Stimulated activated CD4-positive, alpha-beta T cell treated with anti-CD3 and anti-CD28 coated beads, Interleukin-12 subunit alpha, Interleukin-12 subunit beta, amount 100 ng/mL, for 48 hours (primary cell): ENCODE results near the gene MYH11.
"Not testable (repeated sequence)": the region's sequence is repeated elsewhere in the genome, so short reads cannot be mapped to it uniquely, and the experiment has no call there.

Experiments
- DNase-seq, 3 donors: peaks; one replicate each; pipeline ENCODE4 v3.0.0-alpha.2; 2020; ENCODE audit warnings: low read depth in 2 of 3, low spot score in 1 of 3

The MYH11 gene

DNA sequence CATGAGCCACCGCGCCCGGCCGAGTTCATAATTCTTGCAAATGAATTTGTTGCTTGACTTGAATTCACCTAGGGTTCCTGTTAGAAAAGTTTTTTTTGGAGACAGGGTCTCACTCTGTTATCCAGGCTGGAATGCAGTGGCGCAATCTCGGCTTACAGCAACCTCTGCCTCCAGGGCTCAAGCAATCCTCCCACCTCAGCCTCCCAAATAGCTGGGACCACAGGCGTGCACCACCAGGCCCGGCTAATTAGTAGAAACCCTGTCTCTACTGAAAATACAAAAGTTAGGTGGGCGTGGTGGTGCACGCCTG is 99.8 kb downstream of the MYH11 start:
- DNase-seq, result no peak

DNA sequence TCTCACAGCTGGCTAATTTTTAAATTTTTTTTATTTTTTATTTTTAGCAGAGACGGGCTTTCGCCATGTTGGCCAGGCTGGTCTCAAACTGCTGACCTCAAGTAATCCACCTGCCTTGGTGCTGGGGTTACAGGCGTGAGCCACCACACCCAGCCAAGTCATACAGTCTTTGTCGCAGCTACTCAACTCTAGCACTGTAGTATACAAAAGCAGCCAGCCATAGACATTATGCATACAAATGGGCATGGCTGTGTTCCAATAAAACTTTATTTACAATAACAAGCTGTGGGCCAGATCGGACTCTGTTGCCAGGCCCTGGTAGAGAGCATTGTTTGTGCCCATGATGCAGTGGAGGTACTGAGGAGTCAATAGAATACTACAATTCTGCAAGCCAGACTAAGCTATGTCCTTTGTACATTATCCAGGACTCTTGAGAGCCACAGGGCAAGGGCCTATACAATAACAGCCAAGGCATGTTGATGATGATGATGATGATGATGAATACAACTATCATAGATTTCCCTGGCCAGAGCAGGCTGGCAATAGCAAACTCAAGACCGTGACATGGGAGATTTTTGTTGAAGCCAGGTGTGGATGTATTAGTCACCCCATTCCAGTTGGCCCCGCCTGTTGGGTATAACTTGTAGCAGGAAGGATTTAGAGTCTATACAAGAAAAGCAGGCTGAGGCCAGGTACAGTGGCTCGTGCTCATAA is 101.8 kb downstream of the MYH11 start:
- DNase-seq, result no peak

DNA sequence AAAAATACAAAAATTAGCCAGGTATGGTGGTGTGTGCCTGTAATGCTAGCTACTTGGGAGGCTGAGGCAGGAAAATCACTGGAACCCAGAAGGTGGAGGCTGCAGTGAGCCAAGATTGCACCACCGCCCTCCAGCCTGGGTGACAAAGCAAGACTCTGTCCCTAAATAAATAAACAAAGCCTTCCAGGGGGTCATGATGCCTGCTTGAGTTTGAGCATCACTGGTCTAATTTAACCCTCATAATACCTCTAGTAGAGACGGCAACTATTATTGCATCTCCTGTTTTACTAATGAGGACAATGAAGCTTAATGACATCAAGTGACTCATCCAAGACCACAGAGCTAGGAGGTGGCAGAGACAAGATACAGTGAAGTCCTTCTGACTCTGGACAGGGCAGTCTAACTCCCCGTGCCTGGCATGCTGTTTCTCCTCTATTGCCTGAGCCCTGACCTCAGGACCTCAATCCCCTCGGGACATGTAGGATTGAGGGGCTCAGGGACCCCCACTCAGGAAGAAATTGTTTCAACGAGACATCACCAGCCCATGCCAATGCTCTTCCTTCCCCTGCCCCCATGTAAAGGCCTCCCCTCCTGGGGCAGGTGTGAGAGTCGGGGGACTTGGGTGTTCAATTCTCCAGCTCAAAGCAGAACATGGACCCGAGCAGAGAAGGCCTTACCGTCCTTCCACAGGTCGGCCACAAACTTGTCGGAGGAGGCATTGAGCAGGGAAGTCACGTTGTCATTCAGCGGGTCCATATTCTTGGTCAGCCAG is 103.9 kb downstream of the MYH11 start:
- no peak for DNase-seq

DNA sequence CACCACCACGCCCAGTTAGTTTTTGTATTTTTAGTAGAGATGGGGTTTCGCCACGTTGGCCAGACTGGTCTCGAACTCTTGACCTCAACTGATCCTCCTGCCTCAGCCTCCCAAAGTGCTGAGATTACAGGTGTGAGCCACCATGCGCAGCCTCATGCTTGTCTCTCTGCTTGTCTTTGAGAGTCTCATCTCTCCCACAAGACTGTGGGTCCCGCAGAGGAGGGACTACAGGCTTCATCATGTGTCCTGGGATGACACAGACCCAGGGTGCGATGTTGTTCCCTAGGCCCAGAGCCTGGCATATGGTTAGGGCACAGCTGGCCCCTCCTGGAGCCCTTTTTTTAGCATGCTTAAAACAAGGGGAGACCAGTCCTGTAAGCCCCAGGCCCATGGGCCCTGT is 104.9 kb downstream of the MYH11 start:
- no peak for DNase-seq

DNA sequence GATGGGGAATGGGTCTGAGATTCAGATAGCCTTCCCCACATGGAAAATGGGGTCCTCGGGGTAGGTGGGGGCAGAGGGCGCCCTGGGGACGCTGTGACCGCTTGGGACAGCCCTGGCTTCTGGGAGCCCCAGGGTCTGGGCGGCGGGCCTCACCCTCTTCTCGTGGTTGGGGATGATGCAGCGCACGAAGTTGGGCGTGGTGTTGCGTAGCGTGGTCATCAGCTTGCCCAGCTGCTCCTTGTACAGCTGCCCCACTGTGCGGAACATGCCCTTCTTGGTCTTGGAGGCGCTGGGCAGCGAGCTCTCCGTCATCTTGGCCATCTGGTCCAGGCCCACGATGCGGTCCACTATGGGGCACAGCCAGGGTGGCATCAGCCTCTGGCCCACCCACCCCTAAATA is 106.8 kb downstream of the MYH11 start:
- DNase-seq, result no peak

DNA sequence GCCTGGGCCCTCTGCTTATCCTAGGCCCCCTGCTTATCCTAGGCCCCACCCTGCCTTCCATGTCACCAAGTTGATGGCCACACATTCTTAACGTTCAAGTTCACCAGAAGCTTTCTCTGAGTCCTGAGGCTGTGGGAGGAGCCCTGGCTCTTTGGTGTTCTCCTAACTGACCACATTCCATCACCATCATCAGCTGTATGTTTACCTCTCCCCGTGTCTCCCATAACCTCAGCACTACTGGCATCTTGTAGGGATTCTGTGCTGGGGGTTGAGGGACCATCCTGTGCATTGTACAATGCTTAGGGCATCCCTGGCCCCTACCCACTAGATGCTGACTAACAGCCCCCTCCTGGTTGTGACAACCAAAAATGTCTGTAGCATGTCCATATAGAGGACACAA is 107.5 kb downstream of the MYH11 start:
- no peak for DNase-seq

DNA sequence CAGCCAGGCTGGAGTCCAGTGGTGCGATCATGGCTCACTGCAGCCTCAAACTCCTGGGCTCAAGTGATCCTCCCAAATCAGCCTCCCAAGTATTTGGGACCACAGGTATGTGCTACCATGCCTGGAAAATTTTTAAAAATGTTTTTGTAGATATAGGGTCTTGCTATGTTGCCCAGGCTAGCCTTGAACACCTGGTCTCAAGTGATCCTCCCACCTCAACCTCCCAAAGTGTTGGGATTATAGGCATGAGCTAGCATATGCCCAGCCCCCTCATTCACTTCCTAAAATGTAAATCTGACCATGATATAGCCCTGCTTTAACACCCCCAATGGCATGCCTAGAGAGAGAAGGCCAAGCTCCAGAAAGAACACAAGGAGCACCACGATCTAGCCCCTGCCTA is 108.2 kb downstream of the MYH11 start:
- no peak for DNase-seq

DNA sequence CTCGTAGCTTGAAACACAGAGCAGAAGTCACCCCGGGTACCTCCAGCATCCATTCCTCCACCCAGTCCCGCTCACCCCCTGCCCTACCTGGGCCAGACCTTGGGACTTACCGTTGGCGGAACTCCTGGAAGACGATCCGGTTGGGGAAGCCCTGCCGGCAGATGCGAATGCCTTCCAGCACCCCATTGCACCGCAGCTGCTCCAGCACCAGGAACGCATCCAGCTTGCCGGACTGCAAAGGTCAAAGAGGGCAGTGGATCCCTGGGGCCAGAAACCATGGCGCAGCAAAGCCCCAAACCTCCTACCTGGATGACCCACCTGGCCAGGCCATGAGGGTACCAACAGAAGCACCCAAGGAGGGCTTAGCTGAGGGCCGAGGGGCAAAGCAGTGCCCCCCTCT is 108.9 kb downstream of the MYH11 start:
- no peak for DNase-seq

DNA sequence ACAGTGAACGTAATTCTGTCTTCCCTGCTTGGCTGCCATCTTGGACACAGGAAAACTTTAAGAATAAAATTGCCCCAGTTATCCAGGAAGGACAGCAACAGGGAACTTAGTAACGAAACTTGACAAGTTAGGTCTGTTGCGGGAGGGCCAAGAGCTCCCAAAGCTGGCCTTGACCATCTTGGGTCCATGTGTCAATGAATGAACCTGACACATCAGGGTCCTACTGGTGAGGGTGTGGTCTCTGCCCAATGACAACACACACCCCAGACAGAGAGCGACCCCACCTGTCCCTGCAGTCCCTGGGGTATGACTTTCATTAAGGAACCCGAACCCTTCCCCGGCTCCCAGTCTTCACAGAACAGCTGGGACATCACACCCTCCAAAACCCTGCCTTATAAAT is 110.5 kb downstream of the MYH11 start:
- no peak for DNase-seq

DNA sequence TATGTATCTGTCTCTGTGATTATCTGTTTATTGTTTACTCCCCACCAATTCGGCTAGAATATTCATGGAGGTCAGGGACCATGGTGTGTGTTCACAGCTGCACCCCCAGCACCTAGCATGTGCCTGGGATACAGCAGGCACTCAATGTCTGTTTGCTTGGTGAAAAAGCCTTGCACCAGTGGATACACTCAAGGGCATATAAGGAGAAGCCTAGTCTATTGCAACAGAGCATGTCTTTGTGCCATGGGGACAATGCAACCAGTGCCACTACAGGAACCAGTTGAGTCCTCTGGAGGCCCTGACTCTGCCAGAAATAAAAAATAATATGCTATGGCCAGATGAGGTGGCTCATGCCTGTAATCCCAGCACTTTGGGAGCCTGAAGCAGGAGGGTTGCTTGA is 113.2 kb downstream of the MYH11 start:
- DNase-seq, result no peak

DNA sequence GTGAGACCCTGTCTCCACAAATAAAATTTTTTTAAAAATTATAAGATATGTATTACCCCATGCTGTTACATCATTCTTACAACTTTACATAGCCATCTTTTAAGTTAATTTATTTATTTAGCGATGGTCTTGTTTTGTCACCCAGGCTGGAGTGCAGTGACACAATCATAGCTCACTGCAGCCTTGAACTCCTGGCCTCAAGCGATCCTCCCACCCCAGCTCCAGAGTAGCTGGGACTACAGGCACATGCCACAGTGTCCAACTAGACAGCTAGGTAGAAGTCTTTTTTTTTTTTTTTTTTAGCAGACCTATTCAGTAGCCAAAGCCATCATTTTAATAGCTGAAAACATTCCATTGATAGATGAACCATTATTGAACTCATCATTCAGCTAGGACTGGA is 114.1 kb downstream of the MYH11 start:
- no peak for DNase-seq

DNA sequence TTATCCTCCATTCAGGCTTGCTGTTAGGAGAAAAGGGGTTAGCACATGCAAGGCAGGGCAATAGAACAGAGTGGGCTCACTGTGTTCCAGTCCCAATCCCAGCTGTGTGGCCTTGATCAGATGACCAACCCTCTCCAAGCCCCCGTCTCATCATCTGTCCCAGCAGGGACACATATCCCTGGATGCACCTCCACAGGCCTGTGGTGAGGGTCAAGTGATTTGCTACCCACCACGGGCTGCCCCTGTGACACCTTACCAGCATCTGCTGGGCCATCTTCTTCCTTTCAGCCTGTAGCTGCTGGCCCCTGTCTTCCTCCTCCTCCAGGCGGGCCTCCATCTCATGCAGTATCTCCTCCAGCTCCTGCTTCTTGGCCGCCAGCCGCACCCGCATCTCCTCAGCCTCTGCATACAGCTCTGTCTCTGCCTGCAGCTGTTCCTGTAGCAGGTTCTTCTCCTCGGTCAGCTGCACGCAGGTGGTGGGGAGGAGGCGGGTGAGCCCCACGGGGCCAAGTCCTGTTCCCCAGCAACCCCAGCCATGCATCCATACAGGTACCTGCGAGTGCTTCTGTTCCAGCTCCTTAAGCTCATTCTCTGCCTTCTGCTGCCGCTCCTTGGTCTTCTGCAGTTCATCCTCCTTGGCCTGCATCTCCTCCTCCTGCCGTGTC is 115.5 kb downstream of the MYH11 start:
- no peak for DNase-seq

DNA sequence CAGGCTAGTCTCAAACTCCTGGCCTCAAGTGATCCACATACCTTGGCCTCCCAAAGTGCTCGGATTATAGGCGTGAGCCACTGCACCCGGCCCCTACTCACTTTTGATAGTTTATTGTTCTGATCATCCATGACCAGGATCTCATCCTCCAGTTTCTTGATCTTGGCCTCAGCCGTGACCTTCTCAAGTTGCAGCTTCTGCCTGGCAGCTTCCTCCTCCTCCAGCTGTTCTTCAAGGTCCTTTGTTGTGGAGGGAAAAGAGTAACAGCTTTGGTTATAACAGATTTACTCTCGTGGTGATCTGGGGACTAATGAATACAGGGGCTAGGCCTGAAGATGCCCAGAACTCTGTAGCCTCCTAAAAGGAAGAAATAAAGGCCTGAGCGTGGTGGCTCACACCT is 116.9 kb downstream of the MYH11 start:
- no peak for DNase-seq

DNA sequence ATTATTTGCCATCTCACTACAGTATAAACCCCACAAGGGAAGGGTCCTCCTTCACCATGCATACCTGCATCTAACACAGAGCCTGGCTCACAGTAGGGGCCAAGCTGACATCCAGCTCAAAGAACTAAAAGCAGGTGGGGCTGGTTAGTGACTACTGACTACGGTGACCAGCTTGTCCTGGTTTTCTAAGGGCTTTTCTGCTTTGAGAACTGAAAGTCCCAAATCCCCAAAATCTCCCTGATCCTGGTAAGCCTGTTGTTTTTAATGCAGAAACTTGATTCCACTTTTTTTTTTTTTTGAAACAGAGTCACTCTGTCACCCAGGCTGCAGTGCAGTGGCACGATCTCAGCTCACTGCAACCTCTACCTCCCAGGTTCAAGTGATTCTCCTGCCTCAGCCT is 117.4 kb downstream of the MYH11 start:
- DNase-seq, result no peak

DNA sequence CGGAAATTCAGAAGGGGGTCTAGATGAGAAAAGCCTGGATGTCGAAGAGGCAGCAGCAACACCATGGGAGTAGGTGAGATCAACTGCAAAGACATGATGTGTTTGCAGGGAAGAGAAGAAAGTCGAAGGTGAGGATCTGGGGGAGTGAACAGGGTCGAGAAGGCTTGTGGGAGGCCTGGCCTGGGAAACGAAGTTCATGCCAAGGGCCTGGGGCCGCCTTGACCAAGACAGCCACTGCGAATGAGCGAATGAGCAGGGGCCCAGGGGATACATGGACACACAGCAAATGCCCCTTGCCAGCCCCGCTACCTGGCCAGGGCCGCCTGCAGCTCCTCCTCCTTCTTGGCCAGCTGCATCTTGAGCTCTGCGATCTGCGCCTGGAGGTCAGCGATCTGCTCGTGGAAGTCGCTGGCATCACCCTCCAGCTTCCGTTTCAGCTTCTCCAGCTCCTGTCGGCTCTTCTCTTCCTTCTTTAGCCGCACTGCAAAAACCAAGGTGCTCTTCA is 119.6 kb downstream of the MYH11 start:
- DNase-seq, result no peak

DNA sequence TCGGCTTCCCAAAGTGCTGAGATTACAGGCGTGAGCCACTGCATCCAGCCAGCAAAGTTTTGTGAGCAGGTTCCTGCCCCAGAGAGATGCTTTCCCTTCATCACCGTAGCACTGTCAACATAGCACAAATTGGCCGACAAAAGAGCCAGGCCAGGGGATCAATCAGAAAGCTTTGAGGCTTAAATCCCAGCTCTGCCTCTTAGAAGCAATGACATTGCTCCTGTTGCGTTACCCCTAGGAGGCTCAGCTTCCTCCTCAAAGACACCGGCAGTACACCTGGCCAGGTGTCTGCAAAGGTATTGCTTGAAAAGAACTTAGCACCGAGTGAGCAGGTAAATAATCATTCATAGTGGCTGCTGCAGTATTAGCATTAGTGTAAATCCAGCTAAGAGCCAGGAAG is 120.3 kb downstream of the MYH11 start:
- no peak for DNase-seq

DNA sequence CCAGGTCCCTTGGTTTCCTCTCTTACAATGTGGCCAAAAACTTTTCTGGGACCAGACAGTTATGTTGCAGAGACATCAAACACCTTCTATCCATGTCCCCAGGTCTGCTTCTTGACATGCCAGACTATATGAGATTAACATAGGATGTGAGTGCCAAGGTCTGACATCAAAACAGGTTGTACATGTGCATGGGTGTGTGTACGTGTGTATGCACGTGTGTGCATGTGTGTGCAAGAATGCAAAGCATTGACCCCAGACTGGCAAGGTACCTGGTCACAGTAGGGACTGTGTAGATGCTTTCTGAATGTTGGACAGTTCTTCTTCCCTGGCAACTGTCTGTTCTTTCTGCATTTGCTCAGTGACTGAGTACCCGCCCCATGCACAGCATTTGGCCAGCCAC is 121.2 kb downstream of the MYH11 start:
- DNase-seq, result no peak

DNA sequence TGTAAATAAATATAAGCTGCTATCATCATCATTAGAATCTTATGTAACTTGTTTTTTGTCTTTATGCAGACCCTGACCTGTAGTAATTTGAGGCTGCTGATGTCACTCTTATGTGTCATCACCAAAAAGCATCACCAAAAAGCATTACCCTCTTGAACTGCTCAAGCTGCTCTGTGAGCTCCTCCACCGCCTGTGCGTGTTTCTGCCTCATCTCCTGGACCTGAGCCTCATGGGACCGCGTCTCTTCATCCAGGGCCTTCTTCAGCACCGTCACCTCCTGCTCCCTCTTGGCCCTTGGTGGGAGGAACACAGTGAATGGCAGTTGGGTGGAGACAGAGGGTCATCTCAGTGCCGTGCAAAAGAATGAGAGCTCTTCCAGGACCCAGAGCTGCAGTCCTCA is 124.4 kb downstream of the MYH11 start:
- DNase-seq, result no peak

DNA sequence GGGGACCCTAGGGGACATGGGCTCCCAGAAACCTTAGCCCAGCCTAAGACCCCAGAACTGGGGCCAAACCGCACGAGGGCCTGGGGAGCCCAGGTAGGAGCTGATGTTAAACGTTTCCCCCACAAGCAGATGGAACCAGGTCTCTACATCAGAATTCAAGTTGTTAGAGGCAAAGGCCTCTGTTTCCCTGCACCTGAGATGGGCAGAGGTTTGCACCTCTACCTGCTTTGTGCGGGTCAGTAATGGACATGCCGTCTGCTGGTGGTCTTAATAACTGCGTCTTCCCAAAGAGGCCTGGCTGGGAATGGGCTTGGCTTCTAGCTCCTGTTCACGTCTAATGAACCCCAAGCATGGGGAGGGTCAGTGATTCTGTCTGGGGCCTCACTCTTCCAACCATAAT is 127.7 kb downstream of the MYH11 start:
- no peak for DNase-seq

DNA sequence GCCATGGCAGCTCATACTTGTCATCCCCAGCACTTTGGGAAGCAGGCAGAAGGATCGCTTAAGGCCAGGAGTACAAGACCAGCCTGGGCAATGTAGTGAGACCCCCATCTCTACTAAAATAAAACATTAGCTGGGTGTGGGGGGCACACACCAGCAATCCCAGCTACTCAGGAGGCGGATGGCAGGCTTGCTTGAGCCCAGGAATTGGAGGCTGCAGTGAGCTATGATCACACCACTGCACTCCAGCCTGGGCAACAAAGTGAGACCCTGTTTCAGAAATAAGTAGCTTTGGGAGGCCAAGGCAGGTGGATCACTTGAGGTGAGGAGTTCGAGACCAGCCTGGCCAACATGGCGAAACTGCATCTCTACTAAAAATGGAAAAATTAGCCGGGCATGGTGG is 129.1 kb downstream of the MYH11 start:
- DNase-seq, result not testable (repeated sequence)

DNA sequence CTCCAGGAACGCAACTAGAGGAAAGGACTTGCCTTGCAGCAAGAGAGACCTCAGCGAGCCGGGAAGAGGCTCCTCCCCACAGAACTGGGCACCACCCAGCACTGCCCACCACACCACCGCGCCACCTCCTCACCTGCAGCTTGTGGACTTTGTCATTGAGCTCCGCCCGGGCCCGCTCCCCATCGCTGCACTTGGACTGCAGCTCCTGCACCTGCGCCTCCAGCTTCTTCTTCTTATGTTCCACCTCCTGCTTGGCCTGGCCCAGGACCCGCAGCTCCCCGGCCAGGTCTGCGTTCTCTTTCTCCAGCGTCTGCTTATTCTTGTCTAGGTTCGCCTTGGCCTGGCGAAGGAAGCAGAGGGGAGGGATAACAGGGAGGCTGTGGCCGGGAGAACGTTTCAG is 130.1 kb downstream of the MYH11 start:
- no peak for DNase-seq

DNA sequence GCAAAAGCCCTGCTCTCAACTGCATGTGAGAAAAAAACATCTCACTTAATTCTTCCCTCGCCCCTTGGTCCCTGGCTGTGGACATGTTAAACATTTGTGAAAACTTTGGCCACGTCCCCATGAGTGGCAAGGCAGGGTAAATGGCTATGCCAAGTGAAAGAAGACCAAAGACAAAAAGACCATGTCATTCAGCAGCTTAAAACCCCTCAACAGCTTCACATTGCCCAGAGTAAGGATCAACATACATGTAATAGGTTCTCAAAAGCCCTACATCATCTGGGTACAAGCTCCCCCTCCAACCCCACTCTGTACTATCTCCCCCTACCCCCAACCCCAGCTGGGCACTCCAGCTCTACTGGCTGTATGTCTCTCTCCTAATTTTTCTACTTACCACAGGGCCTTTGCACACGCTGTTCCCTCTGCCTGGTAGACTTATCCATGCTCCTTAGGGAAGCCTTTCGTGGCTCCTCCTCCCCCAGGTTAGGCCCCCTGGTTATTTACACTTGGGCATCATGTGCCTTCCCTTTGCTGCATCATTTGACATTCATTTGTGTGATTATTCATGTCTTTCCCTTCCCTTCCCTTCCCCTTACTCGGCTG is 131.1 kb downstream of the MYH11 start:
- no peak for DNase-seq
